CD4-positive, alpha-beta T cell (primary cell): Measurements from ENCODE around the gene AMBRA1. TPM values are rescaled to one million over a fixed set of nuclear protein-coding genes. Genes with fewer than 3 reads are reported as not detected.
A peak's percentile ranks its signal among the peaks of the same experiment; 100 is the strongest.
"Not testable (repeated sequence)": the region's sequence is repeated elsewhere in the genome, so short reads cannot be mapped to it uniquely, and the experiment has no call there.

Experiments used
- ATAC-seq: fragments of 200-7000 bp; cut with Tn5 transposase; one replicate; pipeline ENCODE4 v1.10.0; 2022; ENCODE audit warnings: mild to moderate bottlenecking; ENCODE audit not compliant: poor library complexity
- CTCF ChIA-PET: fragments of 350-600 bp; sonication (Branson Sonifier 250); formaldehyde crosslinking; loops from one replicate; lab custom pipeline; 2021; ENCODE audit warnings: antibody characterized with exemption, inconsistent platforms; lab: Charles Lee
- POLR2A ChIA-PET: fragments of 350-600 bp; sonication (Branson Sonifier 250); formaldehyde crosslinking; loops from one replicate; lab custom pipeline; 2021; ENCODE audit warnings: antibody characterized with exemption, inconsistent platforms; lab: Charles Lee
- DNase-seq, 14 experiments: peaks; one replicate each; pipeline ENCODE4 v3.0.0-alpha.2; 2013 to 2020; ENCODE audit warnings: mixed read lengths in 2 of 14
- H3K27ac ChIP-seq, 2 donors: one replicate each; pipeline versions ENCODE4 v1.5.1 to v1.7.0; 2013; ENCODE audit warnings: low read length in 2 of 2, low read depth in 1 of 2, mild to moderate bottlenecking in 1 of 2
- H3K27me3 ChIP-seq, 2 experiments: 1 replicate in 1 of 2; 2 replicates in 1 of 2; pipeline versions ENCODE4 v1.6.1 to v1.7.0; 2013; ENCODE audit warnings: low read length in 2 of 2, control low read depth in 1 of 2, mild to moderate bottlenecking in 1 of 2, moderate library complexity in 1 of 2; ENCODE audit not compliant: insufficient read depth in 2 of 2, control insufficient read depth in 1 of 2
- H3K36me3 ChIP-seq: one replicate; pipeline ENCODE4 v1.6.1; 2013; ENCODE audit warnings: low read length, control low read depth; ENCODE audit not compliant: insufficient read depth
- H3K4me1 ChIP-seq: one replicate; pipeline ENCODE4 v1.6.1; 2013; ENCODE audit warnings: low read length, control low read depth; ENCODE audit not compliant: insufficient read depth
- H3K4me3 ChIP-seq: one replicate; pipeline ENCODE4 v1.5.1; 2013; ENCODE audit warnings: mild to moderate bottlenecking, low read length, moderate library complexity
- H3K9me3 ChIP-seq, 2 experiments: 1 replicate in 1 of 2; 2 replicates in 1 of 2; pipeline versions ENCODE4 v1.6.1 to v1.7.0; 2013; ENCODE audit warnings: low read length in 2 of 2, mild to moderate bottlenecking in 2 of 2, control low read depth in 1 of 2, moderate library complexity in 1 of 2; ENCODE audit not compliant: control insufficient read depth in 1 of 2, insufficient read depth in 1 of 2
- H3K27ac Mint-ChIP-seq: one replicate; pipeline ENCODE4 v1.8.0; 2020; ENCODE audit warnings: mixed read lengths
- H3K27me3 Mint-ChIP-seq: one replicate; pipeline ENCODE4 v1.8.0; 2021; ENCODE audit warnings: mixed read lengths
- H3K36me3 Mint-ChIP-seq: one replicate; pipeline ENCODE4 v1.8.0; 2021; ENCODE audit warnings: low read depth, mixed read lengths
- H3K4me1 Mint-ChIP-seq: one replicate; pipeline ENCODE4 v1.8.0; 2021; ENCODE audit warnings: low read depth, mixed read lengths
- H3K4me3 Mint-ChIP-seq: one replicate; pipeline ENCODE4 v1.8.0; 2020; ENCODE audit warnings: mild to moderate bottlenecking, mixed read lengths
- H3K9me3 Mint-ChIP-seq: one replicate; pipeline ENCODE4 v1.8.0; 2020; ENCODE audit warnings: mixed read lengths
- intact Hi-C, 2 experiments: fragments of 100-400 bp; cut with DNase I in 1 of 2; cut with micrococcal nuclease in 1 of 2; formaldehyde crosslinking; loops; one replicate each; pipeline versions ENCODE4 v1.15.1 to v1.9.0; 2023 to 2025; cut with DNase I, micrococcal nuclease
- total RNA-seq, 174 experiments: library from RNA in 2 of 174; stranded (reverse) in 2 of 174; gene quantifications; one replicate each; pipeline ENCODE4 v1.2.3 and lab custom pipeline; 2021 to 2026
- TF ChIP-seq, protein P1 (sequence below): fragments of 200-600 bp; IDR thresholded peaks from one replicate; pipeline ENCODE4 v1.8.0; 2022; ENCODE audit warnings: antibody characterized with exemption, mild to moderate bottlenecking

AMBRA1 gene
- total RNA-seq, 2 experiments from 2014 or later = 29.4 to 31.9 TPM

DNA sequence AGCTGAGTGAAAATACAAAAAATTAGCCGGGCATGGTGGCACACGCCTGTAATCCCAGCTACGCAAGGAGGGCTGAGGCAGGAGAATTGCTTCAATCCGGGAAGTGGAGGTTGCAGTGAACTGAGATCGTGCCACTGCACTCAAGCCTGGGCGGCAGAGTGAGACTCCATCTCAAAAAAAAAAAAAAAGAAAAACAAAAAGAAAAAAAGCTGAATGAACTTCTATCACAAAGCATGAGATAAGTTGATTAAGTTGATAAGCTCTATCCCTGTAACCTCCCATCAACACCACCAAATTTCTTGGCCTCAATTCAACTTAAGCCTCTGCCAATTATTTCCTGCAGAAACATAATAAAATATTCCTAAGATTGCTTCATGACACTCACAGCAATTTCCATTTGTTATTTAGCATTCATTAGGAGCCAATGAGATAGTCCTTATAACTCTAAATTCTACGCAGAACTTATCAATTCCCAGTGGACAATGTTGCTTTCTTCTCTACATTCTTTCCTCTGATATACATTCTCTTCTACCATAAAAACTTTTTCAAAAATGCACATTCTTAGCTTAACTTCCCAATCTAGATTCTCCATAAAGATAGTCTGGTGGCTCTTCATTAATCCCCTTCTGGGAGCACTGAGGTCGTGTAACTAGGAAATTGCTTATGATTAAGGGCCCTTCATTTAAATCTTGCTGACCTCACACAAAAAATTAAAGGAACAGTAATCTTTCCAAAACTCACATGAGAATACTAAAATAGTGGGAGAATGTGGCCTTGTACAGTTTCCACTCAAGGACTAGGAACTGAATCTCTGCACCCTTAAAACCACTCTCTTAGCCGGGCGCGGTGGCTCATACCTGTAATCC, 2.9 kb downstream of the AMBRA1 start:
- peaks cover 44% of the 10 kb centered on the region for H3K36me3 Mint-ChIP-seq
- TF ChIP-seq, protein P1, sequence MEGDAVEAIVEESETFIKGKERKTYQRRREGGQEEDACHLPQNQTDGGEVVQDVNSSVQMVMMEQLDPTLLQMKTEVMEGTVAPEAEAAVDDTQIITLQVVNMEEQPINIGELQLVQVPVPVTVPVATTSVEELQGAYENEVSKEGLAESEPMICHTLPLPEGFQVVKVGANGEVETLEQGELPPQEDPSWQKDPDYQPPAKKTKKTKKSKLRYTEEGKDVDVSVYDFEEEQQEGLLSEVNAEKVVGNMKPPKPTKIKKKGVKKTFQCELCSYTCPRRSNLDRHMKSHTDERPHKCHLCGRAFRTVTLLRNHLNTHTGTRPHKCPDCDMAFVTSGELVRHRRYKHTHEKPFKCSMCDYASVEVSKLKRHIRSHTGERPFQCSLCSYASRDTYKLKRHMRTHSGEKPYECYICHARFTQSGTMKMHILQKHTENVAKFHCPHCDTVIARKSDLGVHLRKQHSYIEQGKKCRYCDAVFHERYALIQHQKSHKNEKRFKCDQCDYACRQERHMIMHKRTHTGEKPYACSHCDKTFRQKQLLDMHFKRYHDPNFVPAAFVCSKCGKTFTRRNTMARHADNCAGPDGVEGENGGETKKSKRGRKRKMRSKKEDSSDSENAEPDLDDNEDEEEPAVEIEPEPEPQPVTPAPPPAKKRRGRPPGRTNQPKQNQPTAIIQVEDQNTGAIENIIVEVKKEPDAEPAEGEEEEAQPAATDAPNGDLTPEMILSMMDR = no peak
- H3K4me1 ChIP-seq = peaks cover 33% of the 10 kb centered on the region
- no peaks in the 10 kb centered on the region for H3K9me3 Mint-ChIP-seq
- peak overlapping the region; percentile 78 for H3K4me3 Mint-ChIP-seq
- no peaks in the 10 kb centered on the region for H3K27me3 ChIP-seq
- no peak overlapping the region for H3K4me3 ChIP-seq
- peak overlapping the region; percentile 39 for H3K27ac Mint-ChIP-seq
- DNase-seq = no peak
- no peaks in the 10 kb centered on the region for H3K9me3 ChIP-seq
- ChIA-PET CTCF (interaction anchor here (1.6 kb wide), 1 partner anchor 27 kb away, joined by 7 read pairs; the partner anchor contains the start of gene ATG13), POLR2A (interaction anchor here (0.6 to 0.8 kb wide), 2 partner anchors 12 to 30 kb away, joined by 3 to 4 read pairs; no protein-coding TSS in a partner anchor)
- H3K27me3 Mint-ChIP-seq = no peaks in the 10 kb centered on the region
- intact Hi-C loops = loop anchor here in 1 of 2 experiments (5.0 to 10.0 kb wide), 3 partner anchors 344 to 674 kb away; partner anchors contain the start of genes CSTPP1 and PEX16
- H3K4me1 Mint-ChIP-seq = peaks cover 64% of the 10 kb centered on the region
- peaks cover 7% of the 10 kb centered on the region for H3K36me3 ChIP-seq
- no peak for ATAC-seq
- H3K27ac ChIP-seq = no peak overlapping the region

- no peak overlapping the region for H3K4me3 ChIP-seq
- H3K4me3 Mint-ChIP-seq = peak overlapping the region; percentile 11
- H3K9me3 ChIP-seq = no peaks in the 10 kb centered on the region
- TF ChIP-seq, protein P1 = no peak
- no peaks in the 10 kb centered on the region for H3K27me3 Mint-ChIP-seq
- peaks cover 59% of the 10 kb centered on the region for H3K4me1 Mint-ChIP-seq
- intact Hi-C loops = no loop called here
- peaks cover 7% of the 10 kb centered on the region for H3K36me3 ChIP-seq
- H3K4me1 ChIP-seq = peaks cover 33% of the 10 kb centered on the region
- POLR2A ChIA-PET = interaction anchor here (0.7 kb wide), 1 partner anchor 543 kb away, joined by 3 read pairs; no protein-coding TSS in a partner anchor
- CTCF ChIA-PET = interaction anchor here (1.5 kb wide), 1 partner anchor 583 kb away, joined by 3 read pairs; no protein-coding TSS in a partner anchor
- no peak for ATAC-seq
- no peak for DNase-seq
- no peak overlapping the region for H3K27ac Mint-ChIP-seq
- no peaks in the 10 kb centered on the region for H3K27me3 ChIP-seq
- no peaks in the 10 kb centered on the region for H3K9me3 Mint-ChIP-seq
- H3K27ac ChIP-seq = no peak overlapping the region
- H3K36me3 Mint-ChIP-seq = peaks cover 43% of the 10 kb centered on the region
Measured at GRCh38 chr11:46588915-46589314, 4.9 kb downstream of the AMBRA1 start.

DNA sequence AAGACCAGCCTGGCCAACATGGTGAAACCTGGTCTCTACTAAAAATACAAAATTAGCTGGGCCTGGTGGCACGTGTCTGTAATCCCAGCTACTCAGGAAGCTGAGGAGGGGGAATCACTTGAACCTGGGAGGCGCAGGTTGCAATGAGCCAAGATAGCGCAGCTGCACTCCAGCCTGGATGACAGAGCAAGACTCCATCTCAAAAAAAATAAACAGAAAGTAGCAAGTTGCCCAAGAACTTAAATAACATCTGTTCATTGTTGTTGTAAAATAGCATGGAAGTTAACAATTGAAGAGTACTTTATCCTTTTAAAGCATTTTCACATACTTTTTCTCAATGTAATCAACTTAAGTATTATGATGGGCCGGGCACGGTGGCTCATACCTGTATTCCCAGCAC, 5.7 kb downstream of the AMBRA1 start:
- no peaks in the 10 kb centered on the region for H3K27me3 Mint-ChIP-seq
- intact Hi-C loops = no loop called here
- peaks cover 53% of the 10 kb centered on the region for H3K4me1 Mint-ChIP-seq
- Histone ChIP-seq H3K27me3 (no peaks in the 10 kb centered on the region), H3K36me3 (peaks cover 7% of the 10 kb centered on the region), H3K4me1 (peaks cover 30% of the 10 kb centered on the region), H3K9me3 (no peaks in the 10 kb centered on the region), H3K4me3 (no peak overlapping the region), H3K27ac (no peak overlapping the region)
- peaks cover 37% of the 10 kb centered on the region for H3K36me3 Mint-ChIP-seq
- TF ChIP-seq, protein P1 = no peak
- ChIA-PET POLR2A (interaction anchor here (0.7 kb wide), 1 partner anchor 18 kb away, joined by 4 read pairs; no protein-coding TSS in a partner anchor), CTCF (no interaction called here)
- H3K9me3 Mint-ChIP-seq = no peaks in the 10 kb centered on the region
- no peak overlapping the region for H3K27ac Mint-ChIP-seq
- H3K4me3 Mint-ChIP-seq = no peak overlapping the region
- DNase-seq (no peak), ATAC-seq (no peak)

GRCh38 chr11:46583513-46583912, 10.3 kb downstream of the AMBRA1 start:
- H3K4me3 ChIP-seq, CTCF ChIA-PET, H3K4me3 Mint-ChIP-seq, DNase-seq, H3K9me3 ChIP-seq, ATAC-seq, POLR2A ChIA-PET, H3K27me3 ChIP-seq, H3K27me3 Mint-ChIP-seq, H3K27ac ChIP-seq, H3K4me1 ChIP-seq, intact Hi-C loops, H3K9me3 Mint-ChIP-seq, H3K36me3 ChIP-seq, H3K27ac Mint-ChIP-seq: not testable (repeated sequence)
- Mint-ChIP-seq H3K4me1 (peaks cover 48% of the 10 kb centered on the region), H3K36me3 (peaks cover 40% of the 10 kb centered on the region)
